GM12892 (cell line): ENCODE measurements around the gene TDRD12.

Experiments
- POLR2A ChIP-seq: IDR thresholded peaks from 2 replicates; pipeline ENCODE4 v1.6.1; 2011; ENCODE audit warnings: low read depth, low read length, control low read depth
- POLR2AphosphoS5 ChIP-seq: IDR thresholded peaks from 2 replicates; pipeline ENCODE4 v1.6.1; 2011; ENCODE audit warnings: low read depth, low read length, control low read depth
- TAF1 ChIP-seq: IDR thresholded peaks from 2 replicates; pipeline ENCODE4 v1.6.1; 2011; ENCODE audit warnings: low read depth, mild to moderate bottlenecking, control low read depth, low read length, borderline replicate concordance

DNA sequence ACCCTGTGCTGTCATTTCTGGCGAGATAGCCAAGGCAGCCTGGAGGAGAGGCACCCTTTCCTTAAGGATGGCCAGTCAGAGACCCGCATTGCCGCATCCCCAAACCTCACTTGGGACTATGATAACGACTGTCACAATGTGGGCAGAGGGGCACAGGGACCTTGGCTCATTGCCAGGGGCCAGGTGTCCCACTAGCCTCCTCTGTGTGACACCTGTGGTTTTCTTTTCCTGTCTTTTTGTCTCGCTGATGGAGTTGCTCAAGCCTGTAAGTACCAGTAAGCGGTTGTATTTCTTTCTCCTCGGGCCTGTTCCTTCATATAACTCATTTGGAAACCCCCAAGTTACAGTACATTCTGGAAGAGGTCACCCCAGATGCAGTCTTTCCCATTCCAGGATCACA is 59.5 kb downstream of the TDRD12 start:
- no peak for TF ChIP-seq POLR2AphosphoS5
- no peak for TF ChIP-seq POLR2A
- TF ChIP-seq TAF1: no peak
